Epithelial cell of alveolus of lung (primary cell): ENCODE results near the gene MIOS. TPM values are rescaled to one million over a fixed set of nuclear protein-coding genes. Genes with fewer than 3 reads are reported as not detected.

ENCODE experiments used
- total RNA-seq: library from RNA; depleted of rRNA; stranded (reverse); fragments of >200 nt; gene quantifications from 2 replicates; pipeline ENCODE4 v1.2.1, GENCODE V29; 2015

The MIOS gene
- 17.3 and 18.1 TPM in 2 replicates for total RNA-seq

DNA sequence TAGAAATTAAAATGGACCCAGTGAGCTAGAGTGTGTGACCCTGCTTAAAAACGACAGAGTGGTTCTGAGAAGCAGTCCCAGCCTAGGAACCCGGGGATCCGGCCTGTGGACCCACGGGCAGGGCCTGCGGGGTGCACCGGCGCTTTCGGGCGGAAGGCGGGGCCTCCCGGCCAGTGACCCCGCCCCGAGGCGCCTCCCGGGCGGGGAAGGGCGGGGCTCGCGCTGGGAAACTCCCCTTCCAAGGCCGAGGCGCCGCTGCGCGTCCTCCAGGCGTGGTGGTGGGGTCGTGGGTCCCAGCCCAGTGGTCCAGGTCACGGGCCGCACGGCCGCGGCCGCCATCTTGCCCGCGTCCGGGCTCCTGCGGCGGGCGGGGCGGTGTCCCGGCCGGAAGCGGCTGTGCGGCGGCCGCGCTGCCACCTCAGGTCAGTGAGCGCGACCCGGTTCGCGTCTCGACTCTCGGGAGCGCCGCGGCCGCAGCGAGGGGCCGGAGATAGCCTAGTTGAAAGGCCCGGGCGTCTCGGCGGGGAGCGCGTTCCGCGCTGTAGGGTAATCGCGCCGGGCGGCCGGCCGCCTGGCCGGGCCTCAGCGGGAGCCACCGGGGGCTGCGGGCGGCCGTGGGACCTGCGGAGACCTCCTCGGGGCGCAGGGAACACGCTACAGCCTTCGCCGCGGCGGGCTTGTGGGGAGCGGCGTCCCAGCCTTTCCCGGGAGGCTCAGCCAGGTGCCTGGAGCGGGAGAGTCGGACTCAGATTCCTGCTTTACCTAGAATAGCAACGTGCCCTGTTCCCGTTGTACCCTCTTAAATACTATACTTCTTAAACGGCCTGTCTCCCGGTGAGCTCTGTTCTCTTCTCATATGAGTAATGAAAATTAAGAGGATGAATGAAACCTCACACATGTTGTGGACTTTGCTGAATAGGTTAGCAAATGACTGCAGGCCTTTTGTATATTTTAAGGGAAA, at the start of gene MIOS:
MIOS (plus strand) TSS at position 234 of the 961 bp plus-strand sequence. CDS start 5,592 bp downstream, outside the sequence.

GRCh38 chr7:7535691-7536090, 31.0 kb upstream of the MIOS start, which contains the start of gene COL28A1:
COL28A1 (minus strand) TSS chr7:7535873; CDS start chr7:7532875, 2,998 bp downstream.

DNA sequence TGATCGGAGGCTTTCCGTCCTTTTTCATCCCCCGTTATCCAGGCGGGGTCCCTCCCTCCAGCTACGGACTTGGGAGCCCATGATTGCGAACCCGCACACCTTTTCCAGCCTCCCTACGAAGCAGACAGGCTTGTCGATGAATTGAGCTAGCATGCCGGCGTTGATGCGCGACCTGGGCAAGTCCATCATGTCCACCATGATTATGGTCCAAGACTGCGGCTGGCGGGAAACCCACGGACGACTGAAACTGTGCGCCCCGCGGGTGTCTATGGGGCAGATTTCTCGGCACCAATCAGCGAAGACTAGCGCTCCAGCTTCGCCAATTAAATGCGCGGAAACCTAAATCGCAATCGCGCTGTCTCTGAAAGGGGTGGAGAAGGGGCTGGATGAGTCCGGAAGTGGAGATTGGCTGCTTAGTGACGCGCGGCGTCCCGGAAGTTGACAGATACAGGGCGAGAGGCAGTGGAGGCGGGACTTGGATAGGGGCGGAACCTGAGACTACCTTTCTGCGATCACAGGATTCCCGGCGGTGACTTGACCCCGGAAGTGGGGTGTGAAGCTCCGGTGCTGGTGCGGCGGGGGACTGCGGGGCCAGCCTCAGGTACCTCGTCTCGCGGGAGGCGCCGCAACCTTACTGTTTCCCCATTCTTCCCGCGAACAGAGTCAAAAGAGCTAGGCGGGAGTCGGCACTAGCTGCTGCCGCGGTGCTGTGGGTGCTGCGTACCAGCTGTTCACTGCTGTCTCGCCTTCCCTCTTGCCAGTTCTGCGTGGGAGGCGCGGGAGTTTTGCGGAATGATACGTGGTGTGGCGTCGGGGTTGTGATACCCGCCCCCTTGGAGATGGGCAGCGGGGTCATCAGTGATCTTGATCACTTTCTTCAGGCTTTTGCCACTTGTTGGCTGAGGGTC, 73.8 kb downstream of the MIOS start, which contains the start of gene UMAD1:
UMAD1 (plus strand) TSS at position 532 of the 908 bp plus-strand sequence. CDS start 32,620 bp downstream, outside the sequence.

Other genes with a start within 250 kb of the MIOS start
- gene COL28A1, start 31.0 kb upstream of the MIOS start, total RNA-seq = 0.72 TPM in 1 of 2 replicates, not detected in the other
- gene UMAD1, start 73.9 kb downstream of the MIOS start, total RNA-seq = 11.1 and 11.6 TPM in 2 replicates
- 19.0 and 29.7 TPM in 2 replicates for gene RPA3, start 151.7 kb downstream of the MIOS start, total RNA-seq